HEK293 (cell line): ENCODE data around the gene PAK1.

Source experiments
- CTCF ChIA-PET: fragments of 350-600 bp; formaldehyde crosslinking; extraction: SDS; loops from one replicate; lab custom pipeline; 2021; ENCODE audit warnings: antibody characterized with exemption; lab: Yijun Ruan, JAX
- POLR2A ChIA-PET: fragments of 300-600 bp; formaldehyde crosslinking; extraction: SDS; loops from one replicate; lab custom pipeline; 2020; ENCODE audit warnings: antibody characterized with exemption, inconsistent platforms; lab: Yijun Ruan, JAX
- H3K27ac ChIP-seq: fragments of 200-500 bp; sonication (Bioruptor generic); 2 replicates; pipeline ENCODE4 v1.5.1; 2014; ENCODE audit warnings: low read depth, low read length, control low read depth, inconsistent platforms; ENCODE audit errors: extremely low read depth
- H3K36me3 ChIP-seq, 2 experiments: fragments of 200-500 bp in 1 of 2; sonication (Bioruptor generic) in 1 of 2; 1 replicate in 1 of 2; 2 replicates in 1 of 2; pipeline ENCODE4 v1.5.1; 2014 to 2017; ENCODE audit warnings: inconsistent platforms in 2 of 2, low read length in 2 of 2; ENCODE audit not compliant: control insufficient read depth in 2 of 2, insufficient read depth in 1 of 2
- H3K4me1 ChIP-seq: fragments of 200-500 bp; sonication (Bioruptor generic); 2 replicates; pipeline ENCODE4 v1.5.1; 2014; ENCODE audit warnings: mild to moderate bottlenecking, low read length, inconsistent platforms; ENCODE audit not compliant: control insufficient read depth, insufficient read depth
- H3K4me3 ChIP-seq: 2 replicates; pipeline ENCODE4 v1.5.1; 2011; ENCODE audit warnings: low read depth, mild to moderate bottlenecking, control low read depth, low read length, moderate library complexity
- H3K9me3 ChIP-seq: fragments of 200-500 bp; sonication (Bioruptor generic); 2 replicates; pipeline ENCODE4 v1.5.1; 2014; ENCODE audit warnings: low read depth, low read length, inconsistent platforms; ENCODE audit not compliant: control insufficient read depth, insufficient read depth
- PRDM1 ChIP-seq: fragments of 450-650 bp; formaldehyde crosslinking; IDR thresholded peaks from 2 replicates; pipeline ENCODE4; 2016; ENCODE audit warnings: missing biosample characterization, missing genetic modification characterization
- PRDM2 ChIP-seq: fragments of 450-650 bp; formaldehyde crosslinking; IDR thresholded peaks from 2 replicates; pipeline ENCODE4 v1.5.1; 2016; ENCODE audit warnings: missing biosample characterization, missing genetic modification characterization, borderline replicate concordance
- SCRT1 ChIP-seq: fragments of 450-650 bp; formaldehyde crosslinking; IDR thresholded peaks from 2 replicates; pipeline ENCODE4 v1.5.1; 2016; ENCODE audit warnings: missing biosample characterization, missing genetic modification characterization, borderline replicate concordance
- WT1 ChIP-seq: fragments of 450-650 bp; formaldehyde crosslinking; IDR thresholded peaks from 2 replicates; pipeline ENCODE4 v1.5.1; 2016; ENCODE audit warnings: missing biosample characterization, missing genetic modification characterization
- YY1 ChIP-seq: fragments of 450-650 bp; formaldehyde crosslinking; IDR thresholded peaks from 2 replicates; pipeline ENCODE4 v1.5.1; 2018; ENCODE audit warnings: missing biosample characterization, missing genetic modification characterization
- ZNF148 ChIP-seq: fragments of 450-650 bp; formaldehyde crosslinking; IDR thresholded peaks from 2 replicates; pipeline ENCODE4 v1.5.0; 2017; ENCODE audit warnings: missing biosample characterization, missing genetic modification characterization, borderline replicate concordance
- ZNF174 ChIP-seq: fragments of 450-650 bp; formaldehyde crosslinking; IDR thresholded peaks from 2 replicates; pipeline ENCODE4 v1.5.0; 2017; ENCODE audit warnings: missing biosample characterization, mild to moderate bottlenecking, missing genetic modification characterization
- ZNF175 ChIP-seq: fragments of 450-650 bp; formaldehyde crosslinking; IDR thresholded peaks from 2 replicates; pipeline ENCODE4 v1.5.1; 2016; ENCODE audit warnings: missing biosample characterization, missing genetic modification characterization
- ZNF18 ChIP-seq: fragments of 450-650 bp; formaldehyde crosslinking; IDR thresholded peaks from 2 replicates; pipeline ENCODE4 v1.5.1; 2016; ENCODE audit warnings: missing biosample characterization, missing genetic modification characterization
- ZNF335 ChIP-seq: fragments of 450-650 bp; formaldehyde crosslinking; conservative IDR thresholded peaks from 2 replicates; pipeline ENCODE4 v1.5.1; 2016; ENCODE audit warnings: missing biosample characterization, missing genetic modification characterization
- ZNF37A ChIP-seq: fragments of 450-650 bp; IDR thresholded peaks from 2 replicates; pipeline ENCODE4 v1.5.1; 2018; ENCODE audit warnings: missing biosample characterization, missing genetic modification characterization
- ZNF394 ChIP-seq: fragments of 450-650 bp; formaldehyde crosslinking; IDR thresholded peaks from 2 replicates; pipeline ENCODE4 v1.5.1; 2016; ENCODE audit warnings: missing biosample characterization, missing genetic modification characterization, mild to moderate bottlenecking, moderate library complexity, borderline replicate concordance
- ZNF76 ChIP-seq: fragments of 450-650 bp; formaldehyde crosslinking; IDR thresholded peaks from 2 replicates; pipeline ENCODE4; 2016; ENCODE audit warnings: low read depth, missing biosample characterization, missing genetic modification characterization, borderline replicate concordance
- TF ChIP-seq, protein P1 (sequence below): fragments of 450-650 bp; formaldehyde crosslinking; IDR thresholded peaks from 2 replicates; pipeline ENCODE4 v1.5.1; 2016; ENCODE audit warnings: missing biosample characterization, missing genetic modification characterization

PAK1 gene

GRCh38 chr11:77467993-77468392, 5.9 kb downstream of the PAK1 start:
- Histone ChIP-seq H3K9me3 (no peaks in the 10 kb centered on the region), H3K4me1 (peaks cover 15% of the 10 kb centered on the region), H3K4me3 (no peak overlapping the region), H3K36me3 (no peaks in the 10 kb centered on the region), H3K27ac (no peak overlapping the region)
- CTCF ChIA-PET: interaction anchor here (2.4 kb wide), 1 partner anchor 80 kb away, joined by 7 read pairs; no protein-coding TSS in a partner anchor
- POLR2A ChIA-PET: no interaction called here
- TF ChIP-seq PRDM1 (tag by site-specific recombination) (peak; percentile 61), ZNF174 (tag by site-specific recombination) (no peak)

- Histone ChIP-seq H3K27ac (no peak overlapping the region), H3K36me3 (no peaks in the 10 kb centered on the region), H3K4me1 (peaks cover 15% of the 10 kb centered on the region), H3K9me3 (no peaks in the 10 kb centered on the region), H3K4me3 (no peak overlapping the region)
- CTCF ChIA-PET: interaction anchor here (2.4 kb wide), 1 partner anchor 81 kb away, joined by 7 read pairs; no protein-coding TSS in a partner anchor
- POLR2A ChIA-PET: no interaction called here
- TF ChIP-seq PRDM2 (tag by site-specific recombination): no peak
- TF ChIP-seq ZNF394: no peak
- no peak for TF ChIP-seq SCRT1
- TF ChIP-seq, protein P1, sequence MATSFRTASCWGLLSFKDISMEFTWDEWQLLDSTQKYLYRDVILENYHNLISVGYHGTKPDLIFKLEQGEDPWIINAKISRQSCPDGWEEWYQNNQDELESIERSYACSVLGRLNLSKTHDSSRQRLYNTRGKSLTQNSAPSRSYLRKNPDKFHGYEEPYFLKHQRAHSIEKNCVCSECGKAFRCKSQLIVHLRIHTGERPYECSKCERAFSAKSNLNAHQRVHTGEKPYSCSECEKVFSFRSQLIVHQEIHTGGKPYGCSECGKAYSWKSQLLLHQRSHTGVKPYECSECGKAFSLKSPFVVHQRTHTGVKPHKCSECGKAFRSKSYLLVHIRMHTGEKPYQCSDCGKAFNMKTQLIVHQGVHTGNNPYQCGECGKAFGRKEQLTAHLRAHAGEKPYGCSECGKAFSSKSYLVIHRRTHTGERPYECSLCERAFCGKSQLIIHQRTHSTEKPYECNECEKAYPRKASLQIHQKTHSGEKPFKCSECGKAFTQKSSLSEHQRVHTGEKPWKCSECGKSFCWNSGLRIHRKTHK (tag by site-specific recombination): no peak
- no peak for TF ChIP-seq ZNF175 (tag by site-specific recombination)
These were observed 6.7 kb downstream of the PAK1 start for GRCh38 chr11:77467233-77467632.

DNA sequence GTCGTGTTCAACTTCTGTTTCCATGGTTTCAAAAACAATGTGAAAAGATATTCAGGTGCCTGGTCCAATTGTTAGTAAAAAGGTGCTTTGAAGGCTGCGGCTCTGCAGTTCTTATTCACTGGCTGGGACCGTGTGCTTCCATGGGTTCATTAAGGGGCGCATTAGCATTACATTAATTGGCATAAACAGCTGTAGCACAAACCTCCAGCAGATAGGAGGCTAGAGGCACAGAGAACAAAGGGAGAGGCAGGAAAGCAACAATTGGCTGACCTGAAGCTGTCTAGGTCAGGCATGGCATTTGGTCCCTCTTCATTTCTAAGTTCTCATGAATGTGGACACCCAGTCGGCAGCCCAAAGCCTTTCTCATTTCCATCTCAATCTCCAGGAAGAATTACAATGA, 16.6 kb downstream of the PAK1 start:
- H3K27ac ChIP-seq: no peak overlapping the region
- ChIA-PET CTCF (interaction anchor here (1.2 to 1.3 kb wide), 2 partner anchors 9 to 13 kb away, joined by 3 to 6 read pairs; no protein-coding TSS in a partner anchor), POLR2A (no interaction called here)
- TF ChIP-seq ZNF335 (tag by site-specific recombination): no peak
- no peak for TF ChIP-seq YY1 (tag by site-specific recombination)
- no peak for TF ChIP-seq ZNF148 (tag by site-specific recombination)
- TF ChIP-seq ZNF37A (tag by site-specific recombination): no peak
- no peak for TF ChIP-seq WT1 (tag by site-specific recombination)
- TF ChIP-seq ZNF174 (tag by site-specific recombination): no peak
- no peak for TF ChIP-seq ZNF18 (tag by site-specific recombination)
- no peak for TF ChIP-seq ZNF76
- H3K36me3 ChIP-seq: no peaks in the 10 kb centered on the region
- H3K9me3 ChIP-seq: no peaks in the 10 kb centered on the region
- no peaks in the 10 kb centered on the region; the same call in 1 of the 2 replicates for H3K4me1 ChIP-seq
- no peak overlapping the region for H3K4me3 ChIP-seq
